Testis (tissue), 2 donors: Measurements from ENCODE around the gene SUSD3.

Source experiments
- POLR2A ChIP-seq: fragments of 450-650 bp; IDR thresholded peaks from one replicate; pipeline ENCODE4 v1.6.1; 2017; ENCODE audit warnings: antibody characterized with exemption, mild to moderate bottlenecking, moderate library complexity
- TF ChIP-seq, protein P1 (sequence below), 3 experiments: fragments of 450-650 bp in 2 of 3; fragments of 200-600 bp in 1 of 3; sonication (generic) in 1 of 3; IDR thresholded peaks; one replicate each; pipeline ENCODE4 v1.5.1; 2016 to 2019; ENCODE audit warnings: antibody characterized with exemption in 3 of 3, mild to moderate bottlenecking in 2 of 3, moderate library complexity in 1 of 3

DNA sequence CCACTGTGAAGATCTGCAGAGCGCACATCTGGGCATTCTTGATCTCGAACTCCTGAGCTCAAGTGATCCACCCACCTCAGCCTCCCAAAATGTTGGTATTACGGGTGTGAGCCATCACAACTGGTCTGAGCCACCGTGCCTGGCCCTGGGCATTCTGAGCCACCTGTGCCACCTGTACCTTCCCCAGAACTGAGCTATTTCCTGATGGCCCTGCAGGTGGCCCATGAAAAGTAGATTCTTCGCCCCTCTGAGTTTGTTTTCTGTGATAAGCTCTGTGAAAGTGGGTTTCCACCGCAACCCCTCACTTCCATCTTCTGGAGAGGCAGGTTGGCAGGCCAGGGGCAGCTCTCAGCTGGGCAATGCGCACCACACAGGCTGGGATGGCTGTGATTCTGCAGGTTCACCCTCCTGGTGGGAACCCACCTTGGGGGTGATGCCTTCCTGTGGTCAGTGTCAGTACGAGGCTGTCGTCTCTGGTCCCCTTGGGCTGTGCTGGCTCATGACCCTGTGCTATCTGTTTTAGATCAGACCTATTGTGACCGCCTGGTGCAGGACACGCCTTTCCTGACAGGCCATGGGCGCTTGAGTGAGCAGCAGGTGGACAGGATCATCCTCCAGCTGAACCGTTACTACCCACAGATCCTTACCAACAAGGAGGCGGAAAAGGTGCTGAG, 48.8 kb downstream of the SUSD3 start:
- TF ChIP-seq, protein P1, sequence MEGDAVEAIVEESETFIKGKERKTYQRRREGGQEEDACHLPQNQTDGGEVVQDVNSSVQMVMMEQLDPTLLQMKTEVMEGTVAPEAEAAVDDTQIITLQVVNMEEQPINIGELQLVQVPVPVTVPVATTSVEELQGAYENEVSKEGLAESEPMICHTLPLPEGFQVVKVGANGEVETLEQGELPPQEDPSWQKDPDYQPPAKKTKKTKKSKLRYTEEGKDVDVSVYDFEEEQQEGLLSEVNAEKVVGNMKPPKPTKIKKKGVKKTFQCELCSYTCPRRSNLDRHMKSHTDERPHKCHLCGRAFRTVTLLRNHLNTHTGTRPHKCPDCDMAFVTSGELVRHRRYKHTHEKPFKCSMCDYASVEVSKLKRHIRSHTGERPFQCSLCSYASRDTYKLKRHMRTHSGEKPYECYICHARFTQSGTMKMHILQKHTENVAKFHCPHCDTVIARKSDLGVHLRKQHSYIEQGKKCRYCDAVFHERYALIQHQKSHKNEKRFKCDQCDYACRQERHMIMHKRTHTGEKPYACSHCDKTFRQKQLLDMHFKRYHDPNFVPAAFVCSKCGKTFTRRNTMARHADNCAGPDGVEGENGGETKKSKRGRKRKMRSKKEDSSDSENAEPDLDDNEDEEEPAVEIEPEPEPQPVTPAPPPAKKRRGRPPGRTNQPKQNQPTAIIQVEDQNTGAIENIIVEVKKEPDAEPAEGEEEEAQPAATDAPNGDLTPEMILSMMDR (IDR thresholded peaks at IDR 0.05), result no peak
- no peak for TF ChIP-seq POLR2A
